HG03457 (cell line): Measurements from ENCODE around the gene NTMT1.

Source experiments
- ATAC-seq: cut with Tn5 transposase; IDR thresholded peaks from one replicate; pipeline ENCODE4 v1.9.1; 2021; ENCODE audit warnings: moderate number of reproducible peaks; ENCODE audit not compliant: unreplicated experiment

Gene NTMT1

DNA sequence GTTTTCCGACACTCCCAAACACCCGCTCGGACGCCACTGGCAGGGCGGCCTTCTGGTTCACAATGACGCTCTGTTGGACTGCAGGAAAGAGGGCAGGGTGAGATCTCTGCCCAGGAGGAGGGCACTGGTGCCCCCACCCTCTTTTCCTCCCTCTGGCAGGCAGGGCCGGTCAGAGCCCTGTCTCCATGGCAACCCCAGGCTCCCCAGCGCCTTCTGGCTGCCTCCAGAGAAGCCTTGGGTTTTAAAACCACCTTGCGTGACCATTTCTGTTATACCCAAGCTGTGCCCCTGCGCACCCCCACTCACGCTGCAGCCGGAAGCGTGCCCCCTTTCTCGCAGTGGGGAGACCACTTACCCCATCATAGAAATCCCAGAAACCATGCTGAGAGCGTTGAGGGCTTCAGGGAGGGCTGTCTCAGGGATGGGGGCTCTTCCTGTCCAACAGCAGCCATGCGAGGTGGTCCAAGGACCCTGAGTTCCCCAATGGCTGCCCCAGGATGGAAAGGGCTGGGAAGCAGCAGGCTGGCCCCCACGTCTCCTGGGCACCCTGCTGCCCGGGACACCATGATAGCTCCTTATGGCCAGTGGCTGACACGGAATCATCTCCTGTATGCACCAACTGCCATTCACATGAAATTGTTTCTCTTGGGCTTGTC is 12.3 kb upstream of the NTMT1 start:
- ATAC-seq = no peak

DNA sequence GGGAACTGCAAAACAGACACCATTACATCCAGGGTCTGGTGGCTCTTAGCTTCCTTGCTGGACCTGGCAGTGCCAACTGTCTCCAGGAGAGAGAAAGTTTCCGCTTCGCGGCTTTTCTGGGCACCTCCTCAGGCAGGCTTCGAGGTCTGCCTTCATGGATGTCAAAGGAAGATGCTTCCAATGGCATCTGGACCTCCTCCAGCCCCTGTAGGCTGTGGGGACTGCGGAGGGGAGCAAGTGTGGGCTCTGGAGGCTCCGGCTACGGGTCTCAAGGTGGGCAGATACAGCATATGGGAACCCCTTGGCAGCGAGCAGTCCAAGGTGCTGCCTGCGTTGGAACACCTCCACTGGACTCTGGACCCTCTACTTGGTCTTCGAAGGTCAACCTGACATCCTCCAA is 11.0 kb upstream of the NTMT1 start:
- ATAC-seq = no peak

DNA sequence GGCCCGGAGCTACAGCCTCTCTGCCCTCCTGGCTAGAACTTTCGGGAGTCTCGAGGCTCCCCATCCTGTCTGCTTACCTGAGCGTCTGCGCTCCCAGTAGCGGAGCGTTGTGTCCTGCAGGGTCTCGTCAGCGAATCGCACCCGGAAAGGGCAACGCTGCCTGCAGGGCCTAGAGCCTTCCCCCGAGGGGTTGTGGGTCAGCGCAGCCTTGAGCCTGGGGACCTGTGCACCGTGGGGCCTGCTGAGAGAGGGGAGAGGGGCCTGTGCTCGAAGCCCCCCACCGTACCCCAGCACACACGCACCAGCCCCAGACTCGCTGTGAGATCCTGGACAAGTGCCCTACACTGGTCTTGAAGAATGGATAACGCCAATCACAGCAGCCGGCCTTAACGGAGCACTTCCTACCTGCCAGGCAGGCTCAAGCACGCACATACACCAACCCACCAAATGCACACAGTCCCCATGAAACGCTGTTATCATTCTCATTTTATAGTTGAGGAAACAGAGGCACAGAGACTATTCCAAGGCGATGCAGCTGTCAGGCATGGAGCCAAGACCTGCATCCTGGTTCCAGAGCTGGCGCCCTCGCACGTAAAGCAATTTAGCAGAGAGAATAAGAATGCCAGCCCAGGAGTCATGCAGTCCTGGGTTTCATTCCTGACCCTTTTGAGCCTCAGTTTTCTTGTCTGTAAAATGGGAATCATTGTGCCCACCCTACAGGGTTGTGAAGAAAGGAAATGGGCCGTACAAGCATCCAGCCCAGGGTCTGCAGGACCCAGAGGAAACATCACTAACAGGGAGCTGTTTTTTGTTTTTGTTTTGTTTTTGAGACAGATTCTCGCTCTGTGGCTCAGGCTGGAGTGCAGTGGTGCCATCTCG is 10.3 kb upstream of the NTMT1 start:
- no peak for ATAC-seq

DNA sequence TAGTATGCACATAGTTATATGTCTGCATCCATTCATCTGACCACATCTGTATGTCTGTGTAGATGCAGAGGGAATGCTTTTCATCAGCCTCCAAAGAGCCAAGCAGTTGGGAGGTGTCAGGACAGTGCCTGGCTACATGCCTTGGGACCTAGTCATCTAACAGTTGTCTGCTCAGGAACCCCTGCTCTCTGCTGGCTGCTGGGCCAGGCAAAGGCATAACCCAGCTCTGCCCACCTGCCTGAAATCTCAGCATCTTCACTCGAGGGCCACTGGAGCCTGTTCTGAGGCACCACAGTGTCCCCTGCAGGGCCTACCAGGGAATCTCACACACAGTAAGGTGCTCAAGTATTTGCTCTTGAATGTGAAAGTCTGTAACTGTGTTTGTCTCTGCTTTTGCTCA is 8.8 kb upstream of the NTMT1 start:
- ATAC-seq = no peak

DNA sequence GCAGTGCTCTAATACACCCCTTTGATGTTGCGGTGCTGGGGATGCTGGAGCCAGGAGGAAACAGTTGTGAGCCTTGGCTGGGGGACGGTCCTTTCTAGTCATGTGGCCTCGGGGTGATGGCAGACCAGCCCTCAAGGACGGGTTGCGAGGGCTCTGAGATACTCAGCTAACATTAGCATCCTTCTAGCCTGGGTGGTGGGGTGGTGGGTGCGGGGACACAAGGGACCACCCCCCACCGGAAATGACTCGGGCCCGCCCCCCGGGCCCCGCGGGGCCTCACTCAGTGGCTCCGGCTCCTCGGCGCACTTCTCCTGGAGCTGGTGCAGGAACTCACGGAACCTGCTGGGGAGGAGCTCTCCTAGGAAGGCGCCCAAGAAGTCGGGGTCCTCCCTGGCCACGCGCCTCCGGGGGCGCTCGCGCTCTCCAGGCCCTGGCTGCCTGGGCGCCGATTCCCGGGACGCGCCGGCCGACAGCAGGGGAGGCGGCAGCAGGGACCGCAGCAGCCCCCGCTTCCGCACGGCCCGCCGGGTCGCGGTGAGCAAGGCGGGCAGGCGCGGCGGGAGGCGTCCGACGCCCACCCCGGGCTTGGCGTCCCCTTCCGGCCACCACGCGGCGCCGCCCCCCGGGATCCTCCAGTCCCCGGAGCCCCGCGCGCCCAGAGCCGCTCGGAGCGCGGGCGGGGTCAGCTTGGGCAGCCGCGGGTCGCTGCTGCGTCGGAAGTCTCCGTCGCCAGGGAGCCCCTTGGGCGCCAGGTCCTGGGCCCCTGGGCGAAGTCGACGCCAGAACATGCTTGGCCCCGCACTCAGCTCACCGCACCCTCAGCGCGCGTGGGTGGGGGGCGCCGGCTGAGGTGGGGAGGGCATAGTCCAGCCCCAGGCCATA is 5.9 kb upstream of the NTMT1 start:
- no peak for ATAC-seq

DNA sequence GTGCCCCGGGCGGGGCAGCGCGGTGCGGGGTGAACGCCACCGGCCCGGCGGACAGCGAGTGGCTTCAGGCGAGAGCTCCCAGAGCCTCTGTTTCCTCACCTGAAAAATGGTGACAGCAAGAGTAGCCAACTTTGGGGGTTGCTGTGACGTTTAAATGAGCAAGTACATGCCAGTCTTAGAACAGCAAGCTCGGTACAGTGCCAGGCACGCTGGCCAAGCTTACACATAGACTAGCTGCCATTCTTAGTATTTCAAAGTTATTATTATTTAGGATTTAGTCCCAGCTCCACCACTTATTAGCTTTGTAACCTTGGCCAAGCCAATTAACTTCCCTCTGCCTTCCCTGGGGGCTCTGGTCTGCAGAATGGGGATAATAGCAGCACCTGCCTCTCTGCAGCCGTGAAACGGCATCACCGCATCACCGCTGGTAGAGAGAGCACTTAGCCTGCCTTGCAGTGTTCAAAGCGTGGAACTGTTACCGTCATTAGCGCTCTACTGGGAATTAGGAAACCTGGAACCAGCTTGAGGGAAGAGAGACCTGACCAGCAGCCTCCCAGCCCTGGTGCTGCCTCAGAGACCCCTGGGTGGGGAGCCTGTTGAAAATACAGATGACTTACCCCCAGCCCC is 5.2 kb upstream of the NTMT1 start, which contains the start of gene C9orf50:
TSS of gene C9orf50 (minus strand) at position 433 of the 627 bp plus-strand sequence. CDS start 527 bp downstream, outside the sequence.
- ATAC-seq = no peak

DNA sequence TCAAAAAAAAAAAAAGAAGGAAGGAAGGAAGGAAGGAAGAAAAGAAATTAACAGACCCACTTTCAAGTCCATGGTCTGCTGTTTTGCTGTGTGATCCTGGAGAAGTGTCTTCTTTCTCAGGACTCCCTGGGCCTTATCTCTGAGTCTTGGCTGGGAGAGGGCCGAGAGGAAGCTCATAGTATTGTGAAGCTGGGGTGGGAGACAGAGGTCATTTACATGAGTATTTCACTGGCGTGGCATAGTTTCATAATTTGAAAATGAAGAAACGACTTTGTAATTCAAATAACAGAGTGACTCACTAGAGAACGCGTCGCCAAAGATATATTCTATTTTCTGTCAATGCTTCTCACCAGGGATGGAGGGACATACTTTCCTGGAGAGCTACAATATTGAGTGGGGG is 2.6 kb upstream of the NTMT1 start:
- ATAC-seq = no peak

DNA sequence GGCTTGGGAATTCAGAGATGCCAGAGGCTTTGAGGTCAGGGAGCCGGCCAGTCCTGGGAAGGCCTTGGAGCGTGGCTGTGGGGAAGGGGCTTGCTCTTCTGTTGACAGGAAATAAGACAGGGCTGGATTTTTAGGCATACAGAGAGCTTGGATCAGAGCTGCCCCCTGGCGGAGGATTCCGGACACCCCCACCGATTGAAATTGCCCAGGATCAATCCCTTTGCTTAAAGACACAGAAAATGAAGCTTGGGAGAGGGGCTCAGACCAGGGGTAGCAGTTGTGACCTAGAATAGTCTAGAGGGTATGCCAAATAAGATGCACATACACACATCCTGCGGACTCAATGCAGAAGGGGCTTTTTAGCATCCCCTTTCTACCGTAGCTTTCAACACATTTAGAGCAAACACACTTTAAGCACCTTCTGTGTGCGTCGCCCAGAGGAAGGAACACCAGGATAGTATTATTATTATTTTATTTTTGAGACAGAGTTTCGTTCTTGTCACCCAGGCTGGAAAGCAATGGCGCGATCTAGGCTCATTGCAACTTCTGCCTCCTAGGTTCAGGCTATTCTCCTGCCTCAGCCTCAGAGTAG is 1.7 kb upstream of the NTMT1 start:
- ATAC-seq = no peak

DNA sequence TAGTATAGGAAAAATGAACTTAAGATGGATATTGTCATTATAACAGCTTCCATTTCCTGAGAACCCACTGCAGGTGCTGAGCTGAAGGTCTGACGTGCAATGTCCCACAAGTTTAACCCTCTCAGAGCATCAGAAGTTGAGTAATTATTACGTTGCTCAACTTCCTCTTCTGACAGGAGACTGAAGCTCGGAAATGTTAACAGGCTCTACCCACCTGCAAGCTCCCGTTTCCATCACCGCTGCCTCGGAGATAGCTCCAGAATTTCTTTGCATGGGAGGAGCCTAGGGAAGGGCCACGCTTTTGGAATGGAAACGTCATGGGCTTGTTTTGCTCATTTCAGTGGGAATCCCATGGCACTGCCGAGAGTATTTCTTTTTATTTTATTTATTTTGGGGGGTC is 1.0 kb upstream of the NTMT1 start:
- ATAC-seq = no peak

DNA sequence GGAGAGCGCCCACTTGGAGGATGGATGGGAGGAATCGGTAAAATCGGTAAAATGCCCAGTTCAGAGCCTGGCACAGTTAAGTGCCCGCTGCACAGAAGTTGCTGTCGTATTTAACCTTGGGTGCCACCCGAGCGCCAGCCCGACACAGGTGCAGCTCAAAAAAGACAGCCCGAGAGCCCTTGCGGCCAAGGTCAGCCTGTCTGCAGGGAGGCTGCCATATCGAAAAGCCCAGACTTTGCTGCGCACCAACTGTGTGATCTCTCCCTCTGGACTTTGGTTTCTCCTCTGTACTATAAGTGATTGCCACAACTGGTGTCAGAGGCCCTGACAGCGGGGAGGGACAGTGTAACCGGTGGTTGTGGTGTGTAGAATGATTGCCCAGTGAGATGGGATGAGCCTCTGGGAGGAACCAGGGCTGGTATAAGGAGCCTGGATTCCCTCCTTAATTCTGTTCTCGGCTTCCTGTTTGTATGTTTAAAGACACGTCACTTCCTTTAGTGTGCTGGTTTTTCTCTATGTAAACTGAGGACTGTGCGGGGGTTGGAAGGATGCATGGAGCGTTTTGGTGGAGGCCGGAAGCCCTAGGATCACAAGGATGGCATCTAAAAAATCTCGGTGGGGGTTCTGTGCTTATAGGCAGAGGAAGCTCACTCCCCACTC is 792 bp downstream of the NTMT1 start:
- no peak for ATAC-seq

DNA sequence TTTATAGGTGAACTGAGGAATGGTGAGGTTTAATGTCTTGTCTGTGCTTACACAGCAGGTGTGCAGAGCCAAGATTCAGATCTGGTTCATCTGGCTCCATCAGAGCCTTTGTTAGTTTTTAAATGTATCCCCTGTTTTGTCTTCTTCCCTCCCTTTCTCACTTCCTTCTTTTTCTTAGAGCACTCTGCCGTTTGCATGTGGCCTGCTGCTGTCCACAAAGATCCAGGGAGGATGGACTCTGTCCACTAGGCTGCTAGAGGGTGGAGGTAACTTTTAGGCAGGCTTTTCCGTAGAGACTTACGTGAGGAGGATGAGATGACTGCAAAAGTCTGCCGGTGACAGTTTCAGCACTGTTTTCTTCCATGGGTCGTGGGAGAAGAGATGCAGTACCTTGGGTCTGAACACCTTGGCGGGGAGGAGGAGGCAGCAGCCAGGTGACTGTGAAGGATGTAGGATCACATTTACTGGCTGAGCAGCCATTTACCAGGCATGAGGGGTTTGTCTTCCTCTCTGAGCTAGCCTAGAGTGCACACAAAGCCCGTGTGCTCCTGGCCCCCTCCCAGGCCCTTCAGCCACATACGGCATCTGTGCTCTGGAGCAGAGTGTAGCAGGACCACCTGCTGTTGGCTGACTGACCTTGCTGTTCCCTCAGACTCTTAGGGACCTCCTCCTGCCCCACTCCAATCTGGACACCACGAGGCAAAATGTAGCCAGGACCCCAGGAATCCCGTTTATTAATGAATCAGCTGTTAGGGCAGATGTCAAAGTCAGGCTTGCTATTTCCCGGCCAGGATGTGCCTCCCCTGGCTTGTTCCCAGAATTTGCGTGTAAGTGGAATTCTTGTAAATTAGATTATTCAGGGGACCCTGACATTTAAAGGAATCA is 1.8 kb downstream of the NTMT1 start:
- ATAC-seq = no peak

DNA sequence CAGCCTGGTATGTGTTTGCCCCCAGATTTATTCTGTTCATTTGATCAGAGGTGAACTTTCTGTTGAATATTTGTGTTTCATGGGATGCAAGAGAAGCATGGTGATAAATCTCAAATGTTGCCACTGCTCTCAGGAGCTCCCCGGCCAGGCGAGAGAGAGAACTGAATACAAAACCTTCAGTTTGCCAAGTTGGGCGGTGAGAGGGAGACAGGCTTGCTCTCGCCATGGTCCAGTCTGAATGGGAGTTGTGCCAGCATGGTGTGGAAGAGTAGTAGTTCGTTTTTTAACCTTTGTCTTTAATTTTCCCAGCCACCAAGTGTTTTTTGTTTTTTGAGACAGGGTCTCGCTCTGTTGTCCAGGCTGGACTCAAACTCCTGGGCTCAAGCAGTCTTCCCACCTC is 2.7 kb downstream of the NTMT1 start:
- no peak for ATAC-seq

DNA sequence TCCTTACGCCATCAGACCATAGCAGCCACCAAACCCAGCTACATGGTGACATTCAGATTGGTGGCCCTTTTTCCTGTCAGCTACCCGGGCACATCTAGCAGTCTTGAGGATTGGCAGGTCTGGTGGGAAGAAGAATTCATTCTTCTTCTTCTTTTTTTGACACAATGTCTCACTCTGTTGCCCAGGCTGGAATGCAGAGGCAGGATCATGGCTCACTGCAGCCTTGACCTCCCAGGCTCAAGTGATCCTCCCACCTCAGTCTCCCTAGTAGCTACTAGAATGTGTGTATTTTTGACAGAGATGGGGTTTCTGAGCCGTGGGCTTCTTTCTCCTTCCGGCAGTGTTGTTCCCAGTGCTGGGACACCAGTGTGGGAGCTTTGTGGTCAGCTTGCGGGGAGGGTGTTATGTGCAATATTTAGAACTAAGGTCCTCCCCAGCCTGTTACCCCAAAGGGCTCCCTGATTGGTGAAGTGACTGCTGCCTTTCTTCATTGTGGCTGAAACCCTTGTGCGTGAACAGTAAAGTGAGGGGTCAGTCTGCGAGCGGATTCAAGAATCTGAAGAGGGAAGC is 3.4 kb downstream of the NTMT1 start:
- no peak for ATAC-seq

DNA sequence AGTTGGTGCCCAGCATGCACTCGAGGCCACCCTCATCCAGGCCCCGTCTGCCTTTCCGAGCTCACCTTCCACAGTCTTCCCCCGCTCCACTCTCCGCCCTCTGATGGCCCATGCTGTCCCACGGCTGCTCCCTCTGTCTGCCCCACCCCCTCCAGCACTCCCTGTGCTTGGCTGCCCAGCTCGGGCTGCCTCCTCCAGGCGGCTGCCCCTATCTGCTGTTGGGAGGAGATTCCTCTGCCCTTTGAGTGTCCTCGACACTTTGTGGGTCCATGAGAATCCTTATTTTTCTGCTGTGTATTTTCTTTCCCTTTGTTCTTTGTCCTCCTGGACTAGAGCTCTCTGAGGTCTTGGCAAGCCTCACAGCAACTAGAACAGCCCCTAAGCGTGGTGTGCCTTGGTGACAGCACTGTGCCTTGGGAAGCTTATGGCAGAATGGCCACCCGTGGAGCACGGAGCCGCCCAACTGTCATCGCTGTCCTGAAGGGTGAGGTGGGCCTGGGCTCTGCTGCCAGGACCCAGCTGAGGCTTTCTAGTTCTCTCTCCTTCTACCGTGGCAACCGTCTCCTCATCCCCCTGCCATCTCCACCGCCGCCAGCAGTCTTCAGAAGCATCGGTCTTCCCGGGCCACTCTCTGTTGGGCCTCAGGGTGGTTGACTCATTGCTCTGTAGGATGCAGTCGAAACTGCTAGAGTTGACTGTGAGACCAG is 5.2 kb downstream of the NTMT1 start:
- no peak for ATAC-seq

DNA sequence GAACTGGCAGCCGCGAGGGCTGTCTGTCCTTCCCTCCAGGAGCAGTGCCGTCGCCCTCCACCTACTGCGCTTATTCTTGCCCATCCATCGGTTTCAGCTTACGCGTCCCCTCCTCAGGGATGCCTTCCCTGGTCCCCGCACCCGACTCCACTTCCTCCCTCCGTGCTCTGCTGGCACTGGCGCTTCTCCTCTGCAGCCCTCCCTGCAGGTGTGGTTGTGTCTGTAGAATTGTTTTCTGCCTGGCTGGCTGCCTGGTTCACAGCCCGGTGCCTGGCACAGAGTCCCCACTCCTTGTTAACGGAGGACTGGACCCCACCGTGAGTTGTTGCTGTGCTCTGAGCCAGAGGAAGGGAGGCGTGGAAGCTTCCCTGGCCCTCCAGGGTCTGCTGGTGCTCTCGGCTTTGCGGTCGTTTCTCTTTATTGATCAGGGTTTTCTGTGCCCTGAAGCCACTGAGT is 5.7 kb downstream of the NTMT1 start:
- no peak for ATAC-seq

DNA sequence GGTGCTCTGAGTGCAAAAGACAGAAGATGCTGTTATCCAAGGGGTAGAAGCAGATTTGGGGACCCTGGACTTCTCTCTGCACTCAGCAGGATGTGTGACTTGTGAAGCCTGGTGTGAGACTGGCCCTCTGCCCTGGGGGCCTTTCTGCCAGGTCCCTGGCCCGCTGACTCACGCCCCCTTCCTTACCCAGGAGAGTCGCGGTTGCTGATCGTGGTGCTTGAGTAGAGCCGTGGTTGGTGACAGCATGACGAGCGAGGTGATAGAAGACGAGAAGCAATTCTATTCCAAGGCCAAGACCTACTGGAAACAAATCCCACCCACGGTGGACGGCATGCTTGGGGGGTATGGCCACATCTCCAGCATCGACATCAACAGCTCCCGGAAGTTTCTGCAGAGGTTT is 6.5 kb downstream of the NTMT1 start:
- ATAC-seq = no peak

DNA sequence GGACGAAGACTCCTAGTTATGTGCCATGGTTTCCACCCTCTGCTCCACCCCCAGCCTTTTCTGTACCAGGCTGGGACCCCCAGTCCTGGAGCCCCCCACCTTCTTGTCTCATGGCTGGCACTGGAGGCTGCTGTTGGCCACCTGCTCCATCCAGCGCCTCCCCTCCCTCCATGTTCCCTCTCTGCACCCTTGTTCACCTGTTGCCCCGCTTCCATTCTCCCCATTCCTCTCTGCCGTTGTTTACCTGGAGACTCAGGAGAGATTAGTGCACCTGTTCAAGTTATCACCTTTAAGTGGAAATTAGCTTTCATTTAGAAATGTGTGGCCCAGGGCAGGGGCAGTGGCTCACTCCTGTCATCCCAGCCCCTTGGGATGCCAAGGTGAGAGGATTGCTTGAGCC is 7.2 kb downstream of the NTMT1 start:
- ATAC-seq = no peak

DNA sequence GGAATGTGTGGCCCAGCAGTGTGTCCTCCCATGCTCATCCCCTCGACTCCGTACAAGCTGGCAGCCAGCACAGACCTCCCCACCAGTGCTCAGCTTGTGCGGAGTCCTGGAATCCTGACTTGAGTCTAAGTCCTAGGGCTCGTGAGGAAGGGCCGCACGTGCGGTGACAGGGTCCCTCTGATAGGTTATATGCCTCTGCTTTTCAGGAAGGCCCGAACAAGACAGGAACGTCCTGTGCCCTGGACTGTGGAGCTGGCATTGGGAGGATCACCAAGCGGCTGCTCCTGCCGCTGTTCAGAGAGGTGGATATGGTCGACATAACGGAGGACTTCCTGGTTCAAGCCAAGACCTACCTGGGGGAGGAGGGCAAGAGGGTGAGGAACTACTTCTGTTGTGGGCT is 7.9 kb downstream of the NTMT1 start:
- no peak for ATAC-seq
